Activated gamma-delta T cell (primary cell): ENCODE results near the gene PPP2R2C.

Experiments used
- DNase-seq: peaks from one replicate; lab custom pipeline; 2025; lab: John Stamatoyannopoulos, UW

The PPP2R2C gene

DNA sequence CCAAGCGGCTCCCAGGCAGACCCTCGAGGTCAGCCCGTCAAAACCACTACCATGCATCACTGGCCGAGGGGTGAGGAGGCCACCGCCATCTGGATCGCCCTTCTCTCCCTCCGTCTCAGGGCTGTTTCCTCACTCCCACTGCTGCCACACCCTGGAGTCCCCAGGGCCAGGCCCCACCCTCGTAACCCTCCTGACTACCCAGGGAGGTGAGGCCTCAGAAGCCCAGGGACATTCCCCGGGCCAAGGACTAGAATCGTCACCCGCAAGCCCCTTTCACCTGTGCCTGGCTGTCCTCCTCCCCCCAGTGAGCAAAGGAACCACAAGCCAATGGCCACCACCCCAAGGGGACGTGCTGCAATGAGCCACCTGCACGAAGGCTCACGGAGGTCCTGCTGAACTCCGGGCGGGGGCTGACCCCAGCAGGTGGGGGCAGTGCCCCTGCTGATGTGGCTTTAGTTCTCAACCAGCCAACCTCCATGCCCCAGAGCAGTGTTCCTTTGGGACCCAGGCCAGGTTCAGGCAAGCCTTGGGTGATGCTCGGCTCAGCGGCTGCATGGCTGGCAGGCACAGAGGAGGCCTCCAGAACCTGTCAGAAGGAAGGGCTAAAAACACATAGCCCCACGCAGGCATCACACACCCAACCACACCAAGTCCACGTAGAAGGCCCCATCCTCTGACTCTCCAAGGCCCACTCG is 23.8 kb downstream of the PPP2R2C start:
- DNase-seq: no peak

DNA sequence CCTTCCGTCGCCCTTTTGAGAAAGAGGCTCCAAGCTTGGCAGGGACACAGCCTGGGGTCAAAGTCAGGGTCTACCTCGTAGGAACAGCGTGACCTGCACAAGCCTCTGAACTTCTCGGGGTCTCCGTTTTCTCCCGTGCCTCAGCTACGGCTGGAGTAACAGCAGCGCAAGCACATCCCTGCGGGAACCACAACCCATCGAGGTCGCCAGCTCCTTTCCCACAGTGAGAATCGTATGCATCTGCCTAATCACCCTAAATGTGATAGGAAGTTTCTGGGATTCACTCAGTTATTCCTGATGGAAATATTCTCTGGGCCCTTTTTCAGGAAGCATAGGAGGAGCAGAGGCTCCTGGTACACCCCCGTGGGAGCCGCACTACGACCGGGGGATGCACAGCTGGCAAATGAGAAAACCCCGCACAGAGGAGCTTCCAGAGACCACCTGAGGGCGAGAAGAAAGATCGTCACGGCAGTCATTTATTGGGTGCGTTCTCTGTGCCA is 24.7 kb downstream of the PPP2R2C start:
- DNase-seq: no peak

DNA sequence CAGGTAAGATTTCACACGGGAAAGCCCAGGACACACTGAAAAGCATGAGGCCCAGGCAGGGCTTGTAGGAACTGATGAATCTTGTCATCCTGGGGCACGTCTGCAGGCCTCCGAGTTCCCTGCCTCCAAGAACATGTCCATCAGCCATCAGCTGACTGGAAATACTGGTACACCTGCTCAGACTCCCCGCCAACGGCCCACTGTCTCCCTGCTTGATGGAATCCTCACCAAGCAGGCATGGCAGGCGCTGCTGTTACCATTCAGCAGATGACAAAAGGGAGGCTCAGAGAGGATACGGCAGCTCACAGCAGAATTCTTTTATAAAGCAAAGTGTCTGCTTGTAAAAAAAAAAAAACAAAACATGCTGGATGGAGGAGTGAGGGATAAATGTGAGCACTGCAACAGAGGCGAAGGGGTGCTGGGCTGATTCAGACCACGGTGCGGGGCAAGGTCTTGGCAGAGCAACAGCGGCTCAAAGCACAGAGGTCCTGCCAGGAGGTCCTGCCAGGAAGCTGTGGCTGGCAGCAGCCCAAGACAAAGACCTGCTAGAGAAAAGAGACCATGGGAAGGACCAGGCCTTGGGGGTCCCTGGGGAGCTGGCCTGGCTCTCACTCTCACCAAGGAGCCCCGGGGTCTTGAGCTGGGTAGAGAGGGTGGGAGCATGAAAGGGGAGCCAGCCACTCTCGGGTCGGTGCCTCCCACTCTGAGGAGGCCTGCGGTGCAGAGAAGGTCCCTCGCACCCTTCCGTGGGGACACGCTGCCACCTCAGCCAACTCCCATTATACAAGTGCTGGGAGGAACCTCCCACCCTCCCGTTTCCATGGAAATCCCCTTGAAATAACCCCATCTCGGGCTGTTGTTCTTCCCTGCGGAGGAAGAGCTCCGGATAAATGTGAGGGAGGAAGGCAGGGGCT is 25.6 kb downstream of the PPP2R2C start:
- no peak for DNase-seq

DNA sequence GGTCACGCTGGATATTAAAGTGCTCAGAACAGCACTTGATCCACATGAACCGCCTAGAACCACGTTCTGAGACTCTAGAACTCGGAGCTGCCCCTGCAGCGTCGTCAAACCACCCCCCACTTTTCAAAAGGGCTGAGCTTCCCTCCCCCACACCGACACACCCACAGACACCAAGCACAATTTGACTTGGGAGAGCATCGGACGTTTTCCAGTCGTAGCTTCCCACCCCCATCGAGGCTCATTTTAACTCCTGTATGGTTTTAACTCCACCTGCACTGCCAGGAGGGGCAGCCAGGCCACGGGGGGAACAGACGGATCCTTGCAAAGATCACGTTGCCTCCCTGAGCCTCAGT is 26.3 kb downstream of the PPP2R2C start:
- DNase-seq: no peak

DNA sequence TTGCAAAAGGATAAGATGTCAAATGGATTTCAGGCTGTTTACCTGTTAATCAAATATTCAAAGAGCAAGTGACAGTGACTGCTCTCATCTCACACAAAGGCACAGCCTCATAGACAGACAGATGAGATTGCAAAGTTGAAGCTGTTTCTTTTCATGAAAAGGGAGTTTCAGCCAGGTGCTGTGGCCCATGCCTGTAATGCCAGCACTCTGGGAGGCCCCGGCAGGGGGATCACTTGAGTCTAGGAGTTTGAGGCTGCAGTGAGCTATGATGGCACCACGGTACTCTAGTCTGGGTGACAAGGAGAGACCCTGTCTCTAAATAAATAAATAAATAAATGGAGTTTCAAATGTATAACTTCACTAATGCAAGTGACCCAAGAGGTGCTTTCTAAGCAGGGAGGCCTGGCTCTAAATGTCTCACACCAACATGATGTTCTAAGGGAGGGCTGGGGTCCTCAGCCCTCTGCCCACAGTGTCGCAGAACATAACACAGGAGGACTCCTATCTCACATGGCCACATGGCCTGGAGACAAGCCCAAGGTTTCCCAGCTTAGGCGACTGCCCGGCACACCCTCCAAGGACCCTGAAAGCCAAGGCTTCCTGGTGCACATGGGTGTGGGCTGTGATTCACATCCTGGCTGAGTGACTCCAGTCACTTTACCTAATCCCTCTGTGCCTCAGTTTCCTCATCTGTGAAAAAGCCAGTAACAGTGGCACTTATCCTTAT is 26.8 kb downstream of the PPP2R2C start:
- no peak for DNase-seq

DNA sequence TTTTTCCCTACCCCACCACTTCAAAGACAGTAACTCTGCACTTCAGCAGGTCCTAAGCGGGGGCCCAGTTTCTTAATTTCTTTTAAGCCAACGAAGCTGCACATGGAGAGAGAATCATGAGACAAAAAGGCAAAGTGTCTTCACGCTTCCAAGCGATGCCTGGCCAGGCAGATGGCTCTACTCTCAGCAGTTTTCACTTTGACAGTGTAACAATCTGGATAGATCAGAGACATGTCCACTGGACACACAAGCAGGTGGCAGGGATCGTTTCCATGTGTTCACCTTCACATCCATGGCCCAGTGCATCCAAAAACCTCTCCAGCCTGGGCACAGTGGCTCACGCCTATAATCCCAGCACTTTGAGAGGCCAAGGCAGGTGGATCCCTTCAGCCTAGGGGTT is 27.8 kb downstream of the PPP2R2C start:
- no peak for DNase-seq

DNA sequence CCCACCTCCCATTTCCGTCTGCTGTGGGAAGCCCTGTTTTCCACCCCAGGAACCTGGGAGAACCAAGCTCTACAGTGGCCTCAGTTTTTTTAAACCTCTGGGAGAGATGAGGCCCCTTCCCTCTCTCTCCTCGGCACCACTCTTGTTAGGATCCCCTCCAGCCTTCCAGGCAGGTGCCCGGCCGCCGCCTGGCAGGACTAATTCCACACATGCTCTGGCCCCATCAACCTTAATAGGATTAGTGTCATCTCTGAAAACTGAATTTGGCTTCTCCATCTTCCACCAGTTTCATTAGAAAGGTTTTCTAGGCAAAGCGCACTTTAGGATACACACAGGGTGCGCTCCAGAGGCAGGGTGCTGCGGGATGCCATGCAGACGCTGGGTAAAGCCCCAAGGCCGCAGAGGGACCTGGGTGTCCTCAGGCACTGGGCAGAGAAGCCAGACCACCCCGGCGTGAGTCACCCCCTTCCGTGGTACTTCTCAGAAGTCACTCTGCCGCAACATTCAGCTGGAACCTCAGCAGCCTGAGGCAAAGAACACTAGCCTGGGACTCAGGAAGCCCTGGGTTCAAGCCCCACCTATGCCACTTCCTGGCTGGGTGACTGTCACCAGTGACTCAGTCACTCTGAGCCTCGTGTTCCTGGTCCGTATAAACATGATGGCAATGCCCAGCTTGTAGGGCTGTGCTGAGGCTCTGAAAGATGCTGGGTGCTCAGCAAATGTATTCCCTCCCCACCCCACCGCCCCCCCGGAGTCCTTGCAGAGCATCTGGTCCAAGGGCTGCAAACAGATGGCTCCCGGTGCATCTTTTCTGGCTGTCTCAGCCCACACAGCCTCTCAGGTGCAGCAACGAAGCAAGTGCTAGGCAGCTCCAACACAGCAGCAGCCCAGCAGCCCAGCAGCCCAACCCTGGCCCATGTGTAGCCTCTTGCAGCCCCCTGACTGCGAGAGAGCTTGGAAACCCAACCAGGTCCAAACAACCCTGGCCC is 29.1 kb downstream of the PPP2R2C start:
- no peak for DNase-seq

DNA sequence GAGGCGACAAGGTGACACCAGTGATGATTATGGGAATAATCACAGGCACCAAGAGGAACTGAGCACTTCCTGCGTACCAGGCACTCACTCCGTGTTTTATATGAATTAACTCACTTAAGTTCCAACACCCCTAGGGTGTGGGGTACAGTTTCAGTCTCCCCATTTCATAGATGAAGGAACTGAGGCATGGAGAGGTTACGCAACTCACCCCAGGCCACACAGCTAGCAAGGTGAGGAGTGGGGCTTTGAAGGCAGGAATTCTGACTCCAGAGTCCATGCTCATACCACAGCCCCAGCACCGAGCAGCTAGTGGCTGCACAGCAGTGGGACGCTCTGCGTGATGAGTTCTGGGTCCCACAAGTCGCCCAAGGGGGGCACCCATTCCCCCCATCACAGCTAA is 29.9 kb downstream of the PPP2R2C start:
- no peak for DNase-seq

DNA sequence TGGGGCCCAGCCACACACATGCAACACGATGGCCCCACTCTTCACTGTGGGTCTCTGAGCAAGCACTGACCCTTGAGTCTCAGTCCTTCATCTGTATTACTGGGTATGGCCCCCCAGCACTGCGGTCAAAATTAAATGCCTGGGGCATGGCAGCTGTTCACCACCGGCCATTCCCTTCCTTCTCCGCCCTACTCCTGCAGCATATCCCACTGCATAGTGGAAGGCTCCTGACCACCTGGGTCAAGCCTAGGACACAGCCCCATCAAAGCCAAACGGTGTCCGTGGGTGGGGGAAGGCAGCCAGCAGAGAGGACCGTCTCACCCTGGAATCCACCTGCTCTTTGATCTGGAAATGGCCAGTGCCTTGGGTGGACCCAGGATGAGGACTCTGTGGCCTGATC is 30.7 kb downstream of the PPP2R2C start:
- no peak for DNase-seq

DNA sequence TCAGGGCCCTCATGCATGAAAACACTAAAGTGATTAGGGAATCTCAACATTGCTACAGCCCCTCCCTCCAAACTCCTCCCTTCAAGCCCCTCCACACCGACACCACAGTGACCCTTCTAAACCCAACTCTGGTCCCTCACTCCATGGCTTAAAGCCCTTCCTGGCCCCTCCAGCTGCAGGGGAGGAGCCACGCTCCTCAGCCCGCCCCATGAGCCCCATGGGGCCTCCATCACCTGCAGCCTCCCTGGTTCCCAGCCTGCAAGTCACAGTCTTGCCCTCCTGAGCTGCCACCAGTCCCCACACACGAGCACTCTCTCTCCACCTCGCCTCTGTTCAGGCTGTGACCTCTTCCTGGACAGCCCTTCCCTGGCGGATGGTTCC is 31.2 kb downstream of the PPP2R2C start:
- no peak for DNase-seq

DNA sequence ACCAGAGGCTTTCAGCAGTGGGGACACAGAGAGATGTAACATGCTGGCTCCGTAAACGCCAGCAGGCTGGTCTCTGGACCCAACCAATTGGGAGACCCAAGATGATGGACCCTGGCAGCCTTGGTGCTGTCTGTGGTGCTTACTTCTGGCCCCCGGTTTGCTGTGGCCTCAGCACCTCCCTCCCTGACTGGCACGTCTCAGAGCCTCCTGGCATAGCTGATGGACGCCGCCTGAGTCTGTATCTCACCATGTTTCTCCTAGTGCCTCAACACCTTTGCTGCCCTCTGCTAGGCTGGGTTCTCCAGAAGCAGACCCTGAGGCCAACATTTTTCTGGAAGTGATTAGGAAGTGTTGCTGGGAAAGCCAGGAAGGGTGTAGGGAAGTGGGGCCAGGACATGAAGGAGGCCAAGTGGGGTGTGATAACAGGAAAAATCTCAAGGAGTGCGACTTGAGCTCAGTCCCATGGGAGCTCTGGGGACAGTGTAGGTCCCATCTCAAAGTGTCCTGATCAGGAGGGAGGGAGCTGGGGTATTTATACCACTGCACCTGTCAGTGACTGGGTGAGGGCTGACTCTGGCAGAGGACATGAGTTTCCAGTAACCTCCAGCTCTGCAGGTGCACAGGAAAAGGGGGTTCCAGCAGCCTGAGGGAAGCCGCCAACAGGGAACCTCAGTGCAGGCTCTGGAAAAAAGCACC is 31.8 kb downstream of the PPP2R2C start:
- DNase-seq: no peak

DNA sequence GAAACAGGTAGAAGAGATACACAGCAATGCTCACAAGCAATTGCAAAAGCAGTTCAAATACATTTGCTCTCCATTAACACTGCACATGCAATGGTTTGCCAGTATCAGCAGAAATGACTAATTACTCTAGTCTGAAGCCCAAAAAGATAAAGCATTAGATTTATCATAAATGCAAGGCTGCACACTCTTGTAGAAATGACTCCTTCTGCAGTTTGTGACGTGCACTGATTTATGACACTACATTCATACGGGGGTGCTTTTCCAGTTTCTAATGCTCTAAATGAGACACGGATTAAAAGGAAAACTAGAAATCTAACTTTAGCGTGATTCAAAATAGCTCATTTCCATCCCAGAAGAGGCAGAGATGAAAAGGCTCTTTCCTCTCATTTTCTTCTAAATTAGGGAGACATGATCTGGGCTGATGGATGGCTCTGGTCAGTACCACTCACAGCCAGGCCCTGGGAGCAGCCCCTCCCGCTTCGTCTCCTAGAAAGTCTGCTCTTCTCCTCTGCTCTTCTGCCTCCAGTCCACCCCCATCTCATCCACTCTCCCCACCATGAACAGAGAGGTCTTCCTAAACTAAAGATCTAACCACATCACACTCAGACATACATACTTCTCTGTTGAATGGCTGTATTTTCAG is 33.2 kb downstream of the PPP2R2C start:
- no peak for DNase-seq

DNA sequence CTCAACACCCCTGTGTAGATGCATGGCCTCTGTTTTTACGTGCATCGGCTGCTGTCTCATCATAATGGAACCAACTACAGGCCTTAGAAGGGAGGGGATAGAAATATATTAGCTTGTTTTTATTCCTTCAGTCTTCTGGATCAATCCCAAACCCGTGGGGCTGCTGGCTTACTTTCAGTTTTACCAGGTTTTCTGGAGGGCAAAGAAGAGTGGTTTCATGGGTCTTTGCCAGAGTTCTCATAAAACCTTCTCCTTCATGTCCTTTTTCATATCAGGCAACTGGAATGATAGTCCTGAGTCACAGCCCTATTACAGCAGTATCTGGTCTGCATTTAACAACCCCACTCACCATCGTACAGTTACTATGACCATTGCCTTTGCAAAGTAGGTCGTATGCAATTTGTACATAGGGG is 34.6 kb downstream of the PPP2R2C start:
- DNase-seq: no peak

DNA sequence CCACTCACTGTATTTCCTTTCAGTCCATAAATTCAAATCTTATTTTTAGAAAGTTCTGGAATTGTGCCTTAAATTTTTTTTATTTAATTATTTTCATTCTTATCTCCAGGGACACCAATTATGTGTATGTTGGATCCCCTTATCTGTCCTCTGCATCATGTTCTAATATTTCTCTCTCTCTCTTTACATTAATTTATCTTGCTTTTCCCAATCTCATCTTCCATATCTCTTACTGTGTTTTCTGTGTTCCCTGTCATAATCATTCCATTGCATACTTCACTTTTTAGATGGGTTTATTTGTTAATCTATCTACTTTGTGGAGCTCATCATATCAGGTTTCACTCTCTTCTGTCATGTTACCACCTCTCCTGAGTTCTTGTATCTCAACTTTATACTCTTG is 37.4 kb downstream of the PPP2R2C start:
- DNase-seq: no peak

DNA sequence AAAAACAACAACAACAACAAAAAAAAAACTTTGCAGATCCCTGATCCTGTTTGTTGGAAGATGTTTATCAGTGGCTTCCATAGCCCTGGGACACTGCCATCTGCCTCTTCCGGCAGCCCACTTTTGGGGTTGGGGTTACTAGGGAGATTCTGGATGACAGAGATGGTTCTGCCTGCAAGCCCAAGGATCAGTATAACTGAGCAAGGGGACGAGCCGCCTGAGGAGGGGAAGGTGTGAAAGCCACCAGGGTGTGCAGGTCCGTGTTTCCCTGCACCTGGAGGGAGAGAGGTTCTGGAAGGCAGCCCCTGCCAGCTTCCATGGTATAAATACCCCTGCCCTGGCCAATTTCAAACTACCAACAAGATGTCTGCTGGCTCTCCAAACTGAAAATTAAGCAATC is 41.5 kb downstream of the PPP2R2C start:
- DNase-seq: no peak

DNA sequence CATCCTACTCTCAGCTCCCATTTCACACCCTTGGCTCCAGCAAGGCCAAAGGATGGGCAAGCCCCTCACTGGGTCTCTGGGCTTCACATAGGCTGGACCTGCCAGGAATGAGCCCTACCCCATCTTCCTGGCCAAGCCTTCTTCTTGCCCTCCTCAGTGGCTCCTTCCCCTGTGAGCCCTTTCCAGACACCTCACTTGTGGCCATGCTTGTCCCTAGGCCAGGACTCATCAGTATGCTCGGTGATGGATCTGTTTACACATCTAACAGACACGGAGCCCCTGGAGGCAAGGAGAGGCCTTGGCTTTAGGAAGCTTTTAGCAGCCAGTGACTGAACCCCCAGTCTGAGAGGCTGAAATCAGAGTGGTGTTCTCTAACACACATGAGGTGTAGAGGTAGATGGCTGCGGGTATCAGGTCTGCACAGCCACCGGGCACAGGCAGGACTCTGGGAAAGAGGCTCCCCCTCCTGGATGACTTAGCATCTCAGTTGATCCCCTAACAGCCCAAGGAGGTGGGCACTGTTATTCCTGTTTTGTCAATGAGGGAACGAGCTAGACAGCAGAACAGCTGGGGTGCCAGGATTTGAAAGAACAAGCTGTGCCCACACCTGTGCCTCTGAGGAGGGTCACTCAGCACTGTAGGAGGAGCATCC is 44.8 kb downstream of the PPP2R2C start:
- DNase-seq: no peak

DNA sequence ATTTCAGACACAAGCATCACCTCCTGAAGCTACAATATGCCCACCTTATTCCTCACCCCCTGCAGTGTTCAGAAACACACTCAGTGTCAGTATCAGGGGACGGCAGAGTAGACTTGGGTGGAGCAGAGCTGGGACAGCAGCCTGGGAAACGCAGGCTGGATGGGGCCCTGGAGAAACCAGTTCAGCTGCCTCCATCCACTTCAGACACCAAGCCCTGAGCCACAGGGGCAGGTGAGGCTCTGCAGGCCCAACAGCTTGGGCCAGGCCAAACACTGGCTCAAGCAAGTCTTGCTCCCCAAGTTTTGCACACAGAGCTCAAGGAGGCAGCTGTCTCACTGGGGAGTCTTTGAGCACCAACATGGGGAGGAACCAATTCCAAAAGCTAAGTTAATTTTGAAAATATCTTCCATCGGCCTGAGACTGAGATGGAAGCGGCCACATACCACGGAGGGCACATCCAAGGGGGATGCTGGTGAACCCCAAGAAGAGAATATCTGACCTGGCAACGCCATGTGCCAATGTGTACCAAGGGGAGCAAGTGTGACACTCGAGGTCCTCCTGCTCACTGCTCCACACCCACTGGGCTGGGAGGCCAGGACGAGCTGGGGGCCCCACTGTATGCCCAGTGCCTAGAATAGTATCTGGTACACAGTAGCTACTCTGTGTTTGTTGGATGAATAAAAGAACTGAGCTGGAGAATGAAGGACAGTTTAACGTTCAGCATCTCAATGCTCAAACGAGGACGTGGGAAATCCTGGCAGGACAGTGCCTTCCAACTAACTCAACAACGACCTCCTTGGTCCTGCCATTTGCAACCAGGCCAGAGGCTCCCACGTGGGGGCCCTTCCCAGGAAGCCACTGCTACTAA is 45.6 kb downstream of the PPP2R2C start:
- no peak for DNase-seq

DNA sequence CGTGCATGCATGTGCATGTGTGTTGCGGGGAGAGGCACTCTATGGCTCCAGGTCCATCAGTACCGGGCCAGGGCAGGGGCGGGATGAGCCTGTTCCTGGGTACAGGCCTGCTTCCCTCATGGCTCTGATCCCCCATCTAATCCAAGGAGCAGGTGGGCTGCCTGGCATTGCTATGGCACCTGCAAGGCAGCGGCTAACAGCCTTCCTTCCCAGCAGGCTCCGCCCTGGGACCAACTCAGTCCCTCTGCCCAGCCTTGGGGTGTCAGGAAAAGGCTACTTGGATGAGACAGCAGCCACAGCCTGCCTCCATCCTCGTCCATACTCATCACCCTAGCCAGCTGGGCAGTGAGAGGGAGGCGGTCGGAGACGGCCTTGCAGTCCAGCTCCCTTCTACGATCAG is 46.5 kb downstream of the PPP2R2C start:
- DNase-seq: no peak

DNA sequence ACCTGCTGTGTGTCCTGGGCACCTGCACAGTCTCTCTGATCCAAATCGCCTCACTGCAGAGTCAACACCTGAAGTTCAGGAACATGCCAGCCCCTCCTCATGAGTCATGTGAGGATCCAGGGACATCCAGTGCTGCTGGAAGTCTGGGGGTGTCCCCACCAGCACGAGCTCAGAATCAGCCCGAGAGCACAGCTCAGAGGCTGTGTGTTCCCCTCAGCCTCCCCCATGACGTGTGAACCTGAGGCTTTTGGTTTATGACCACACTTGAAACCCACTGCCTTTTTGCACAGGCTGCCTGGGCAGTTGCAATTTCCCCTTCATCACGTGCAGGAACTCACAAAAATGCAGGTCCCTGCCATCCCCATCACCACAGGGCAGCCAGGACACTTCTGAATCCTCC is 47.1 kb downstream of the PPP2R2C start:
- DNase-seq: no peak
